ENCODE results near the gene TOMM20. TPM values are rescaled to one million over a fixed set of nuclear protein-coding genes. Genes with fewer than 3 reads are reported as not detected.
A peak's percentile ranks its signal among the peaks of the same experiment; 100 is the strongest.

The TOMM20 gene
- total RNA-seq, 1 experiment from 2014 or later = 184 TPM

GRCh38 chr1:235138821-235139220 lies 10.2 kb upstream of the TOMM20 start:
- CTCF ChIA-PET = interaction anchor here (0.7 kb wide), 1 partner anchor 36 kb away, joined by 3 read pairs; no protein-coding TSS in a partner anchor
- ATAC-seq = no peak
- peaks cover 3% of the 10 kb centered on the region; the same call in 1 of the 2 replicates for H3K9me3 Mint-ChIP-seq

DNA sequence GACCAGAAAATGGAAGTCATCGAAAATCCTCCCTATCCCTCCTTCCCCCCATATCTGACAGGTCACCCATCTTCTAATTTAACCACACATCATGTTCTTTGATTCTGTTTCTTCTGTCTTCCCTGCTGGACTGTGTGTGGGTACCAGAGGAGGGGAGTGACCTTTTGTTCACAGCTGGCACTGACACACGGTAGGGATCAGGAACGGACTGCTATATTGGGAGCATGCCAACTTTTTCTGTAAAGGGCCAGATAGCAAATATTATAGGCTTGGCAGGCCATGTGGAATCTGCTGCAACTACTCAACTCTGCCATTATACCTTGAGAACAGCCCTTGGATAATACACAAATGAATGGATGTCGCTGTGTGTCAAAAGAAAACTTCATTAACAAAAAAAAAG lies 7.5 kb upstream of the TOMM20 start:
- Mint-ChIP-seq H3K4me3 (no peak overlapping the region), H3K27me3 (ENCODE audit: low read depth) (no peaks in the 10 kb centered on the region), H3K27ac (no peak overlapping the region), H3K9me3 (no peaks in the 10 kb centered on the region), H3K4me1 (no peaks in the 10 kb centered on the region), H3K36me3 (peaks cover 70% of the 10 kb centered on the region)
- POLR2A ChIA-PET = no interaction called here
- no peak for TF ChIP-seq SMAD4 (CRISPR knock-in tag; IDR thresholded peaks at IDR 0.05)
- TF ChIP-seq PREB (CRISPR knock-in tag; IDR thresholded peaks at IDR 0.05; ENCODE audit: borderline replicate concordance) = no peak
- no peak for TF ChIP-seq ZSCAN18 (CRISPR knock-in tag; IDR thresholded peaks at IDR 0.05)
- TF ChIP-seq KAT7 (CRISPR knock-in tag; IDR thresholded peaks at IDR 0.05; ENCODE audit: borderline replicate concordance) = no peak
- no peak for TF ChIP-seq SMAD3 (CRISPR knock-in tag; IDR thresholded peaks at IDR 0.05; ENCODE audit: borderline replicate concordance)
- TF ChIP-seq ATF1 (CRISPR knock-in tag; IDR thresholded peaks at IDR 0.05) = no peak
- TF ChIP-seq CDX4 (CRISPR knock-in tag; IDR thresholded peaks at IDR 0.05; ENCODE audit: borderline replicate concordance) = no peak
- TF ChIP-seq TEAD1 (CRISPR knock-in tag; IDR thresholded peaks at IDR 0.05) = no peak
- TF ChIP-seq, protein P1, sequence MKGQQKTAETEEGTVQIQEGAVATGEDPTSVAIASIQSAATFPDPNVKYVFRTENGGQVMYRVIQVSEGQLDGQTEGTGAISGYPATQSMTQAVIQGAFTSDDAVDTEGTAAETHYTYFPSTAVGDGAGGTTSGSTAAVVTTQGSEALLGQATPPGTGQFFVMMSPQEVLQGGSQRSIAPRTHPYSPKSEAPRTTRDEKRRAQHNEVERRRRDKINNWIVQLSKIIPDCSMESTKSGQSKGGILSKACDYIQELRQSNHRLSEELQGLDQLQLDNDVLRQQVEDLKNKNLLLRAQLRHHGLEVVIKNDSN (CRISPR knock-in tag; IDR thresholded peaks at IDR 0.05) = no peak
- no peak for TF ChIP-seq ZNF671 (CRISPR knock-in tag; IDR thresholded peaks at IDR 0.05)
- no peak for TF ChIP-seq ESRRA (CRISPR knock-in tag; IDR thresholded peaks at IDR 0.05; ENCODE audit: borderline replicate concordance)
- TF ChIP-seq ATF3 (CRISPR knock-in tag; conservative IDR thresholded peaks at IDR 0.05) = no peak
- ATAC-seq (no peak), DNase-seq (ENCODE audit: low spot score) (no peak)
- CTCF ChIA-PET = no interaction called here

More at GRCh38 chr1:235138821-235139220, 10.2 kb upstream of the TOMM20 start:
- POLR2A ChIA-PET = interaction anchor here (0.6 kb wide), 1 partner anchor 56 kb away, joined by 4 read pairs; no protein-coding TSS in a partner anchor
- no peak for DNase-seq (ENCODE audit: low spot score)
- no peak for TF ChIP-seq ATF1 (CRISPR knock-in tag; IDR thresholded peaks at IDR 0.05)
- TF ChIP-seq ZNF138 (CRISPR knock-in tag; conservative IDR thresholded peaks at IDR 0.05) = no peak
- no peak for TF ChIP-seq RELA (CRISPR knock-in tag; IDR thresholded peaks at IDR 0.05; ENCODE audit: borderline replicate concordance)
- TF ChIP-seq CTCF (IDR thresholded peaks at IDR 0.05) = no peak
- peaks cover 79% of the 10 kb centered on the region for H3K36me3 Mint-ChIP-seq
- H3K4me1 Mint-ChIP-seq = no peaks in the 10 kb centered on the region
- H3K27ac Mint-ChIP-seq = 0 out of 2 replicates have a peak overlapping the region, but pooled peaks have one; percentile 5
- no peak overlapping the region for H3K4me3 Mint-ChIP-seq
- H3K27me3 Mint-ChIP-seq (ENCODE audit: low read depth) = no peaks in the 10 kb centered on the region

- DNase-seq (ENCODE audit: low spot score) = no peak
- Mint-ChIP-seq H3K27ac (no peak overlapping the region), H3K4me3 (no peak overlapping the region), H3K9me3 (no peaks in the 10 kb centered on the region), H3K4me1 (peaks cover 8% of the 10 kb centered on the region; the same call in 1 of the 2 replicates), H3K36me3 (peaks cover 61% of the 10 kb centered on the region), H3K27me3 (ENCODE audit: low read depth) (no peaks in the 10 kb centered on the region)
- ATAC-seq = no peak
- ChIA-PET CTCF (no interaction called here), POLR2A (no interaction called here)
- TF ChIP-seq ZNF121 (CRISPR knock-in tag; IDR thresholded peaks at IDR 0.05) (no peak), NFATC4 (CRISPR knock-in tag; IDR thresholded peaks at IDR 0.05) (no peak), ZNF671 (CRISPR knock-in tag; IDR thresholded peaks at IDR 0.05) (no peak), ZBTB21 (CRISPR knock-in tag; IDR thresholded peaks at IDR 0.05; ENCODE audit: borderline replicate concordance) (no peak), KAT7 (CRISPR knock-in tag; IDR thresholded peaks at IDR 0.05; ENCODE audit: borderline replicate concordance) (no peak), NR2C2 (CRISPR knock-in tag; IDR thresholded peaks at IDR 0.05) (no peak), NFE2L1 (CRISPR knock-in tag; IDR thresholded peaks at IDR 0.05) (no peak), NR3C1 (CRISPR knock-in tag; conservative IDR thresholded peaks at IDR 0.05; ENCODE audit: low read depth) (no peak), ATF3 (CRISPR knock-in tag; conservative IDR thresholded peaks at IDR 0.05) (no peak), SMAD4 (CRISPR knock-in tag; IDR thresholded peaks at IDR 0.05) (no peak)
- TF ChIP-seq, protein P2, sequence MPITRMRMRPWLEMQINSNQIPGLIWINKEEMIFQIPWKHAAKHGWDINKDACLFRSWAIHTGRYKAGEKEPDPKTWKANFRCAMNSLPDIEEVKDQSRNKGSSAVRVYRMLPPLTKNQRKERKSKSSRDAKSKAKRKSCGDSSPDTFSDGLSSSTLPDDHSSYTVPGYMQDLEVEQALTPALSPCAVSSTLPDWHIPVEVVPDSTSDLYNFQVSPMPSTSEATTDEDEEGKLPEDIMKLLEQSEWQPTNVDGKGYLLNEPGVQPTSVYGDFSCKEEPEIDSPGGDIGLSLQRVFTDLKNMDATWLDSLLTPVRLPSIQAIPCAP (CRISPR knock-in tag; IDR thresholded peaks at IDR 0.05) = no peak
- TF ChIP-seq, protein P3, sequence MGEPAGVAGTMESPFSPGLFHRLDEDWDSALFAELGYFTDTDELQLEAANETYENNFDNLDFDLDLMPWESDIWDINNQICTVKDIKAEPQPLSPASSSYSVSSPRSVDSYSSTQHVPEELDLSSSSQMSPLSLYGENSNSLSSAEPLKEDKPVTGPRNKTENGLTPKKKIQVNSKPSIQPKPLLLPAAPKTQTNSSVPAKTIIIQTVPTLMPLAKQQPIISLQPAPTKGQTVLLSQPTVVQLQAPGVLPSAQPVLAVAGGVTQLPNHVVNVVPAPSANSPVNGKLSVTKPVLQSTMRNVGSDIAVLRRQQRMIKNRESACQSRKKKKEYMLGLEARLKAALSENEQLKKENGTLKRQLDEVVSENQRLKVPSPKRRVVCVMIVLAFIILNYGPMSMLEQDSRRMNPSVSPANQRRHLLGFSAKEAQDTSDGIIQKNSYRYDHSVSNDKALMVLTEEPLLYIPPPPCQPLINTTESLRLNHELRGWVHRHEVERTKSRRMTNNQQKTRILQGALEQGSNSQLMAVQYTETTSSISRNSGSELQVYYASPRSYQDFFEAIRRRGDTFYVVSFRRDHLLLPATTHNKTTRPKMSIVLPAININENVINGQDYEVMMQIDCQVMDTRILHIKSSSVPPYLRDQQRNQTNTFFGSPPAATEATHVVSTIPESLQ (CRISPR knock-in tag; IDR thresholded peaks at IDR 0.05) = no peak
These were observed 5.5 kb upstream of the TOMM20 start for GRCh38 chr1:235134171-235134570.
